HCT116 (cell line): Measurements from ENCODE around the gene AKT3. TPM values are rescaled to one million over a fixed set of nuclear protein-coding genes. Genes with fewer than 3 reads are reported as not detected.

ENCODE experiments used
- ATAC-seq: fragments of 200-7000 bp; cut with Tn5 transposase; 2 replicates; pipeline ENCODE4 v1.9.1; 2020; ENCODE audit warnings: mild to moderate bottlenecking, moderate library complexity
- BruUV-seq: library from RNA; stranded (reverse); fragments of 400-500 nt; replicated peaks from 2 replicates; lab custom pipeline; 2021; lab: Mats Ljungman, UMichigan
- CTCF ChIA-PET: fragments of 300-600 bp; sonication (Branson Sonifier 250); formaldehyde crosslinking; loops from one replicate; lab custom pipeline; 2021; ENCODE audit warnings: antibody characterized with exemption; lab: Charles Lee
- POLR2A ChIA-PET: fragments of 300-600, 350-600 bp; sonication (Branson Sonifier 250); formaldehyde crosslinking; loops from one replicate; lab custom pipeline; 2021; ENCODE audit warnings: antibody characterized with exemption; lab: Charles Lee
- RAD21 ChIA-PET, 2 experiments: fragments of 300-600 bp; sonication (Branson Sonifier 250); formaldehyde crosslinking; loops; one replicate each; lab custom pipeline; 2023; ENCODE audit warnings: low total read pairs in 2 of 2; ENCODE audit not compliant: uncharacterized antibody in 2 of 2, unreplicated experiment in 2 of 2, low non-redundant PET in 1 of 2; lab: Charles Lee
- DNase-seq: peaks from one replicate; pipeline ENCODE4 v3.0.0-alpha.2; 2010; ENCODE audit warnings: low read depth, low spot score
- H2AFZ ChIP-seq: fragments of 200-600 bp; shearing (Covaris generic), sonication (generic); 2 replicates; pipeline ENCODE4 v1.6.1; 2017; ENCODE audit warnings: low read depth, mixed run types, mixed read lengths, antibody characterized with exemption, low read length; ENCODE audit not compliant: poor library complexity, severe bottlenecking
- H3K27ac ChIP-seq: 2 replicates; pipeline ENCODE4 v1.5.1; 2012; ENCODE audit warnings: low read depth, low read length
- H3K27me3 ChIP-seq: fragments of 200-600 bp; sonication (generic); 2 replicates; pipeline ENCODE4 v1.6.1; 2016; ENCODE audit warnings: mixed run types, low read length, mixed read lengths; ENCODE audit not compliant: insufficient read depth
- H3K36me3 ChIP-seq, 2 experiments: fragments of 200-500 bp in 1 of 2; fragments of 200-600 bp in 1 of 2; sonication (Bioruptor generic) in 1 of 2; sonication (generic) in 1 of 2; 2 replicates each; pipeline versions ENCODE4 v1.5.1 to v1.6.1; 2014 to 2016; ENCODE audit warnings: low read length in 2 of 2, inconsistent platforms in 1 of 2, mixed read lengths in 1 of 2, mixed run types in 1 of 2; ENCODE audit not compliant: insufficient read depth in 2 of 2, control insufficient read depth in 1 of 2
- H3K4me1 ChIP-seq, 2 experiments: fragments of 200-600 bp in 1 of 2; sonication (generic) in 1 of 2; 2 replicates each; pipeline versions ENCODE4 v1.5.1 to v1.6.1; 2012 to 2017; ENCODE audit warnings: low read length in 2 of 2, inconsistent platforms in 1 of 2, mild to moderate bottlenecking in 1 of 2, mixed read lengths in 1 of 2, mixed run types in 1 of 2, moderate library complexity in 1 of 2; ENCODE audit not compliant: insufficient read depth in 2 of 2, control insufficient read depth in 1 of 2
- H3K4me2 ChIP-seq: fragments of 200-600 bp; sonication (generic); 2 replicates; pipeline ENCODE4 v1.6.1; 2017; ENCODE audit warnings: mixed run types, low read length, mixed read lengths
- H3K4me3 ChIP-seq, 2 experiments: fragments of 200-600 bp in 1 of 2; sonication (generic) in 1 of 2; replicated peaks in 1 of 2; 2 replicates each; pipeline ENCODE4 v1.5.1; 2011 to 2016; ENCODE audit warnings: low read length in 2 of 2, control low read depth in 1 of 2, low read depth in 1 of 2, mild to moderate bottlenecking in 1 of 2, mixed read lengths in 1 of 2, mixed run types in 1 of 2
- H3K79me2 ChIP-seq: fragments of 200-600 bp; sonication (generic); 2 replicates; pipeline ENCODE4 v1.6.1; 2017; ENCODE audit warnings: mild to moderate bottlenecking, mixed run types, low read length, moderate library complexity, mixed read lengths; ENCODE audit not compliant: insufficient read depth
- H3K9ac ChIP-seq: fragments of 200-600 bp; sonication (generic); 2 replicates; pipeline ENCODE4 v1.6.1; 2016; ENCODE audit warnings: low read length, mixed read lengths
- H3K9me2 ChIP-seq: fragments of 200-600 bp; sonication (generic), shearing (Covaris generic); 2 replicates; pipeline ENCODE4 v1.6.1; 2017; ENCODE audit warnings: mixed run types, mild to moderate bottlenecking, moderate library complexity; ENCODE audit not compliant: insufficient read depth
- H3K9me3 ChIP-seq, 2 experiments: fragments of 200-500 bp in 1 of 2; fragments of 200-600 bp in 1 of 2; sonication (Bioruptor generic) in 1 of 2; sonication (generic) in 1 of 2; 2 replicates each; pipeline ENCODE4 v1.6.1; 2014 to 2017; ENCODE audit warnings: low read length in 2 of 2, mixed read lengths in 2 of 2, inconsistent platforms in 1 of 2, low read depth in 1 of 2, mild to moderate bottlenecking in 1 of 2, mixed run types in 1 of 2, moderate library complexity in 1 of 2; ENCODE audit not compliant: control insufficient read depth in 1 of 2, insufficient read depth in 1 of 2
- H4K20me1 ChIP-seq: fragments of 200-600 bp; sonication (generic), shearing (Covaris generic); 2 replicates; pipeline ENCODE4 v1.6.1; 2017; ENCODE audit warnings: mixed run types, mild to moderate bottlenecking, moderate library complexity; ENCODE audit not compliant: insufficient read depth
- CBX3 ChIP-seq: IDR thresholded peaks from 2 replicates; pipeline ENCODE4 v1.6.1; 2012; ENCODE audit warnings: low read depth
- CEBPB ChIP-seq: IDR thresholded peaks from 2 replicates; pipeline ENCODE4 v1.6.1; 2012; ENCODE audit warnings: low read depth
- EGR1 ChIP-seq: IDR thresholded peaks from 2 replicates; pipeline ENCODE4 v1.6.1; 2012; ENCODE audit warnings: low read depth
- EZH2 ChIP-seq: fragments of 200-600 bp; sonication (generic); IDR thresholded peaks from 2 replicates; pipeline ENCODE4 v1.6.1; 2017; ENCODE audit warnings: antibody characterized with exemption, mixed run types
- EZH2phosphoT487 ChIP-seq: fragments of 200-600 bp; IDR thresholded peaks from 2 replicates; pipeline ENCODE4 v1.6.1; 2018; ENCODE audit warnings: antibody characterized with exemption, borderline replicate concordance
- FOSL1 ChIP-seq: IDR thresholded peaks from 2 replicates; pipeline ENCODE4 v1.6.1; 2012; ENCODE audit warnings: low read depth
- POLR2A ChIP-seq: IDR thresholded peaks from 2 replicates; pipeline ENCODE4 v1.7.0; 2011; ENCODE audit warnings: borderline replicate concordance; ENCODE audit not compliant: insufficient read depth, insufficient read length; ENCODE audit errors: extremely low read depth
- POLR2AphosphoS5 ChIP-seq: IDR thresholded peaks from 2 replicates; pipeline ENCODE4 v1.6.1; 2011; ENCODE audit warnings: mild to moderate bottlenecking, low read depth, low read length, moderate library complexity
- SIN3A ChIP-seq: IDR thresholded peaks from 2 replicates; pipeline ENCODE4 v1.6.1; 2012; ENCODE audit warnings: low read depth
- SP1 ChIP-seq: IDR thresholded peaks from 2 replicates; pipeline ENCODE4 v1.6.1; 2012; ENCODE audit warnings: low read depth
- SRF ChIP-seq: IDR thresholded peaks from 2 replicates; pipeline ENCODE4 v1.6.1; 2012; ENCODE audit warnings: low read depth
- YY1 ChIP-seq: IDR thresholded peaks from 2 replicates; pipeline ENCODE4 v1.6.1; 2011; ENCODE audit warnings: low read length, low read depth, moderate library complexity, mild to moderate bottlenecking; ENCODE audit not compliant: insufficient replicate concordance; ENCODE audit errors: extremely low read depth
- ZFX ChIP-seq: fragments of 450-650 bp; IDR thresholded peaks from 2 replicates; pipeline ENCODE4 v1.6.1; 2017
- ZNF274 ChIP-seq: fragments of 200-500 bp; sonication (Bioruptor generic); IDR thresholded peaks from 2 replicates; pipeline ENCODE4 v1.6.1; 2014; ENCODE audit warnings: mild to moderate bottlenecking, low read depth, low read length, inconsistent platforms
- intact Hi-C: fragments of 100-400 bp; cut with micrococcal nuclease; formaldehyde crosslinking; loops from 2 replicates; pipeline ENCODE4 v1.10.0; 2022
- total RNA-seq: library from RNA; stranded (reverse); gene quantifications from one replicate; pipeline ENCODE4 v1.2.1, GENCODE V29; 2021; ENCODE audit not compliant: unreplicated experiment
- TF ChIP-seq, protein P1 (sequence below): IDR thresholded peaks from 2 replicates; pipeline ENCODE4 v1.6.1; 2012; ENCODE audit warnings: low read depth
- TF ChIP-seq, protein P2 (sequence below), 3 experiments: fragments of 200-600 bp in 1 of 3; sonication (generic) in 1 of 3; IDR thresholded peaks in 2 of 3; conservative IDR thresholded peaks in 1 of 3; 2 replicates each; pipeline ENCODE4 v1.5.1; 2012 to 2017; ENCODE audit warnings: low read depth in 2 of 3, low read length in 2 of 3, antibody characterized with exemption in 1 of 3, borderline replicate concordance in 1 of 3, control low read depth in 1 of 3, mild to moderate bottlenecking in 1 of 3, mixed read lengths in 1 of 3, mixed run types in 1 of 3, moderate library complexity in 1 of 3; ENCODE audit not compliant: insufficient read depth in 1 of 3

AKT3 gene
- total RNA-seq, 1 experiment from 2014 or later: 0.49 TPM

DNA sequence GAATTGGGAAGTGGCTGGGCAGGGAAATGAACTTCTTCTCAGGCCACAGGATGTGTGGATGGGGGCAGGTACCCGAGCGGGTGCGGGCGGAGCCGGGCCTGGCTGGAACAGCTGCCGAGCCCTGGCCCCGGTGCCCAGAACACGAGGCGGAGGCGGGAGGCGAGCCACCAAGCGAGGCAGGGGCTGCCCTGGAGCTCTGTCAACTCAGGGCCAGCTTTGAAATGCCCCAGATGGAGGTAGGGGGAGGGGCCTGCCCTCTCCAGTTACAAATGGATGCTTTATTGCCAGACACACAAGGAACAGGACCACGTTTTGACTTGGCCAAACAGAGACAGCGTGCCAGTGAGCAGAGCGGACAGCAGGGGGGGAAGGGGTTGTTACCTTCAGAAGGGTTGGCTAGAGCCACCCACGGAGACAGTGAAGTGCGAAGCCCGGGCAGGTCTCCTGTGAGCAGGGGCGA, 353.8 kb downstream of the AKT3 start:
- Histone ChIP-seq H3K9me2 (no peaks in the 10 kb centered on the region), H3K79me2 (peaks cover 9% of the 10 kb centered on the region; the same call in 1 of the 2 replicates), H4K20me1 (no peaks in the 10 kb centered on the region), H3K4me3 (no peak overlapping the region), H3K27ac (no peak overlapping the region), H3K9me3 (no peaks in the 10 kb centered on the region), H3K9ac (no peak overlapping the region), H3K4me1 (no peaks in the 10 kb centered on the region), H3K36me3 (no peaks in the 10 kb centered on the region; a peak in 1 of 4 replicates), H3K27me3 (no peaks in the 10 kb centered on the region), H2AFZ (no peak overlapping the region), H3K4me2 (no peak overlapping the region)
- CTCF ChIA-PET: no interaction called here
- RAD21 ChIA-PET: no interaction called here
- no peak for ATAC-seq
- TF ChIP-seq ZNF274: no peak
- TF ChIP-seq SIN3A: no peak
- TF ChIP-seq CEBPB: no peak
- TF ChIP-seq, protein P1, sequence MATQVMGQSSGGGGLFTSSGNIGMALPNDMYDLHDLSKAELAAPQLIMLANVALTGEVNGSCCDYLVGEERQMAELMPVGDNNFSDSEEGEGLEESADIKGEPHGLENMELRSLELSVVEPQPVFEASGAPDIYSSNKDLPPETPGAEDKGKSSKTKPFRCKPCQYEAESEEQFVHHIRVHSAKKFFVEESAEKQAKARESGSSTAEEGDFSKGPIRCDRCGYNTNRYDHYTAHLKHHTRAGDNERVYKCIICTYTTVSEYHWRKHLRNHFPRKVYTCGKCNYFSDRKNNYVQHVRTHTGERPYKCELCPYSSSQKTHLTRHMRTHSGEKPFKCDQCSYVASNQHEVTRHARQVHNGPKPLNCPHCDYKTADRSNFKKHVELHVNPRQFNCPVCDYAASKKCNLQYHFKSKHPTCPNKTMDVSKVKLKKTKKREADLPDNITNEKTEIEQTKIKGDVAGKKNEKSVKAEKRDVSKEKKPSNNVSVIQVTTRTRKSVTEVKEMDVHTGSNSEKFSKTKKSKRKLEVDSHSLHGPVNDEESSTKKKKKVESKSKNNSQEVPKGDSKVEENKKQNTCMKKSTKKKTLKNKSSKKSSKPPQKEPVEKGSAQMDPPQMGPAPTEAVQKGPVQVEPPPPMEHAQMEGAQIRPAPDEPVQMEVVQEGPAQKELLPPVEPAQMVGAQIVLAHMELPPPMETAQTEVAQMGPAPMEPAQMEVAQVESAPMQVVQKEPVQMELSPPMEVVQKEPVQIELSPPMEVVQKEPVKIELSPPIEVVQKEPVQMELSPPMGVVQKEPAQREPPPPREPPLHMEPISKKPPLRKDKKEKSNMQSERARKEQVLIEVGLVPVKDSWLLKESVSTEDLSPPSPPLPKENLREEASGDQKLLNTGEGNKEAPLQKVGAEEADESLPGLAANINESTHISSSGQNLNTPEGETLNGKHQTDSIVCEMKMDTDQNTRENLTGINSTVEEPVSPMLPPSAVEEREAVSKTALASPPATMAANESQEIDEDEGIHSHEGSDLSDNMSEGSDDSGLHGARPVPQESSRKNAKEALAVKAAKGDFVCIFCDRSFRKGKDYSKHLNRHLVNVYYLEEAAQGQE: no peak
- TF ChIP-seq EZH2: no peak
- no peak for TF ChIP-seq CBX3
- TF ChIP-seq SRF: no peak
- no peak for TF ChIP-seq FOSL1
- no peak for TF ChIP-seq EGR1
- no peak for TF ChIP-seq POLR2A
- TF ChIP-seq EZH2phosphoT487: no peak
- no peak for TF ChIP-seq ZFX
- TF ChIP-seq YY1: no peak
- TF ChIP-seq POLR2AphosphoS5: no peak
- TF ChIP-seq, protein P2, sequence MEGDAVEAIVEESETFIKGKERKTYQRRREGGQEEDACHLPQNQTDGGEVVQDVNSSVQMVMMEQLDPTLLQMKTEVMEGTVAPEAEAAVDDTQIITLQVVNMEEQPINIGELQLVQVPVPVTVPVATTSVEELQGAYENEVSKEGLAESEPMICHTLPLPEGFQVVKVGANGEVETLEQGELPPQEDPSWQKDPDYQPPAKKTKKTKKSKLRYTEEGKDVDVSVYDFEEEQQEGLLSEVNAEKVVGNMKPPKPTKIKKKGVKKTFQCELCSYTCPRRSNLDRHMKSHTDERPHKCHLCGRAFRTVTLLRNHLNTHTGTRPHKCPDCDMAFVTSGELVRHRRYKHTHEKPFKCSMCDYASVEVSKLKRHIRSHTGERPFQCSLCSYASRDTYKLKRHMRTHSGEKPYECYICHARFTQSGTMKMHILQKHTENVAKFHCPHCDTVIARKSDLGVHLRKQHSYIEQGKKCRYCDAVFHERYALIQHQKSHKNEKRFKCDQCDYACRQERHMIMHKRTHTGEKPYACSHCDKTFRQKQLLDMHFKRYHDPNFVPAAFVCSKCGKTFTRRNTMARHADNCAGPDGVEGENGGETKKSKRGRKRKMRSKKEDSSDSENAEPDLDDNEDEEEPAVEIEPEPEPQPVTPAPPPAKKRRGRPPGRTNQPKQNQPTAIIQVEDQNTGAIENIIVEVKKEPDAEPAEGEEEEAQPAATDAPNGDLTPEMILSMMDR (IDR thresholded peaks at IDR 0.05 in 2 of 3, conservative IDR thresholded peaks at IDR 0.05 in 1 of 3; ENCODE audit: borderline replicate concordance in 1 of 3, insufficient read depth in 1 of 3, low read depth in 2 of 3, low read length in 2 of 3): no peak
- TF ChIP-seq SP1: no peak
- POLR2A ChIA-PET: no interaction called here
- BruUV-seq: no TSS peak
- intact Hi-C loops: no loop called here
- no peak for DNase-seq
